ENCODE results near the gene HPSE.
"Not testable (repeated sequence)": the region's sequence is repeated elsewhere in the genome, so short reads cannot be mapped to it uniquely, and the experiment has no call there.

Gene HPSE

DNA sequence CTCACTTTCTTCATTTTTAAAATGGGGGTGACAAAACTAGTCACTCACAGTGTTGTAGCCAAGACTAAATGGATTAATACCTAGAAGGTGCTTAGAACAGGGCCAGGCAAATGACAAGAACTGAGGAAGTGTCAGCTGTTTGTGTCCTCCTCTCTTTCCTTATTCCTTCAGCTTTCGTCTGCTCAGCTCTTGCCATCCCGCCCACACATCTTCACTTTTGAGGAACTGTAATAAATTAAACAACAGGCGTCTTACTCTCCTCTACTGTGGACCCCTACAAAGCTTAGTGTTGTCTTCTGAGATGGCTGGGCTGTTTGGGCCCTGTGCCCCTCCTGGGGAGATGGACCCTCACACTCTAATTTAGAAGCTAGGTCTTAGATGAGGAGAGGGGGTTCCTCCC lies 2.7 kb downstream of the HPSE start:
- peak in 1 of 2 experiments; percentile 23 for DNase-seq

DNA sequence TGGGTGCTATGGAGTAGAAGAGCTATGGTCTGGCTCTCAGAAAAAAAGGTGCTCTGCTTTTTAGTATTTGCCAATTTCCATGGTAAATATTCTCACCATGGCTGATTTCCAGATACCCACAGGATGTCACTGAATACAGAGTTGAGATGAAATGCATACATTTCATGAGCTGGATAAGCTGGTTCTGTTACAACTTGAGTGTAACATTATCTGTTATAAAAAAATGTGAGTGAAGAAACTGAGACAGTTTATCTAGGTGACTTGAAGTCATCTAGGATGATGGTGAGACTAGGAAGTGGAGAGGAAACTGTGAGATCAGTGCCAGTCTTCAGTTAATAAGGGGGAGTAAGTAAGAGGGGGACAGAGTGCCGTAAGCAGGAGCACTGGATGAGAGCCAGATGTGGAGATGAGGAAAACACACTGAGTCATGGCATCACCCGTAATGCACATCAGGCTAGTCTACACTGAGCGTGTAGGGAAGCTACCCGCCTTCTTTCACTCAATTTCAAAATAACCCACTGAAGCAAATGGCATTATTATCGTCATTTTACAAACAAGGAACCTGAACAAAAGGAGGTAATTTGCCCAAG lies 5.0 kb downstream of the HPSE start:
- peak; percentile 24 to 33 for DNase-seq

DNA sequence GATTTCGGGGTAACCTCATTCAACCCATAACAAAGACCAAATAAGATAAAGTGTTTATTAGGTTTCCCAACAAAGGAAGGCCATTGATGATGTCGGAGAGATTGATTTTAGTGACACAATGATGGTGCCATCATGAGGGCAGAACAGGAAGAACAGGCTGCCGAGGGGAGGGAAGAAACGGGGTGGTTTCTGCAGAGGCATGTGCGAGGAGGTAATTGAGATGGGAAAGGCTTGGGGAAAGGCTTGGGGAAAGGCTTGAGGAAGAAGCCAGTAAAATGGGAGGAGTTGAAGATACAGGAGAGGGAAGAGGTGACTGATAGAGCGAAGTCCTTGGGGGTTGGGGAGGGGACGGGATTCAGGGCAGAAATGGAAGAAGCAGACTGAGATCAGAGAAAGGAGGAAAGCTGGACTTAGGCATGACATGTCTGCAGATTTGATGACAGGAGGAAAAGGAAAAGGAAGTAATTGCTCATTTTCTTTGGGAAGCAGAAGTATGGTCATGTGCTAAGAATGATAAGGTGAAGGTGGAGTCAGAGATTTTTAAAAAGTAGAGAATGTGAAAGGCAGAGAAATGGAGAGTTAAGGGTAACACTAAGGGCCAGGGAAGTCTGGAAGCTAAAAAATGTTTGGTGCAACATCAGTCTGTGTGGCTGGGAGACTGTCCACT lies 6.0 kb downstream of the HPSE start:
- DNase-seq = peak; percentile 63 to 77

DNA sequence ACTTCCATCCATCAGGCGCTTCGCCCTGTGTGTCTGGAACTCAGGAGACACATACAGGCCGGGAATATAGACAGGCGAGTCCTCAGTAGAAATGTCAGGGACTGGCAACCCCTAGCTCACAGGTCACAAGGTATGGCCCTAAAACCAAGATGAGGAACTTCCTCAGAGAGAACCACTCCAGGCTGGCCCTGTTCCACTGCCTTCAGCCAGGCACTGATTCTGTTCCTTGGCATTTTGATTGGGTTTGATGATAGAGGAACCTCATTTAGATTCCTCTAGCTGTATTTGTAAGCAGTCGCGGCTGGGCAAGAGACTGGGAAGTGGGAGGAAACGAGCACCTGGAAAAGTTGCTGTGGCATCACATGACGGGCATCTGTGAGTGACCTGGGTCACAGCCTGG lies 8.1 kb downstream of the HPSE start:
- DNase-seq = no peak

DNA sequence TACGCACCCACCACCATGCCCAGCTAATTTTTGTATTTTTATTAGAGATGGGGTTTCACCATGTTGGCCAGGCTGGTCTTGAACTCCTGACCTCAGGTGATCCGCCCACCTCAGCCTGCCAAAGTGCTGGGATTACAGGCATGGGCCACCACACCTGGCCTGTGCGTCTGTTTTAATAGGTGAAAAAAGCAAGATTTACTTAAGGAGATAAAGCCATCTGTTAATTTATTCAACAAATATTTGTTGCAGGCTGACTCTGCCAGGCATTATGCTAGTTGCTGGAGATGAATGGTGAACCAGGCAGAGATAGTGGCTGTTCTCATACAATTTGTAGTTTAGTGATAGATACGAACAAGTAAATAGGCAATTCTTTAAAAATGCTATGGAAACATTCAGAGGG lies 9.3 kb downstream of the HPSE start:
- DNase-seq = not testable (repeated sequence)

DNA sequence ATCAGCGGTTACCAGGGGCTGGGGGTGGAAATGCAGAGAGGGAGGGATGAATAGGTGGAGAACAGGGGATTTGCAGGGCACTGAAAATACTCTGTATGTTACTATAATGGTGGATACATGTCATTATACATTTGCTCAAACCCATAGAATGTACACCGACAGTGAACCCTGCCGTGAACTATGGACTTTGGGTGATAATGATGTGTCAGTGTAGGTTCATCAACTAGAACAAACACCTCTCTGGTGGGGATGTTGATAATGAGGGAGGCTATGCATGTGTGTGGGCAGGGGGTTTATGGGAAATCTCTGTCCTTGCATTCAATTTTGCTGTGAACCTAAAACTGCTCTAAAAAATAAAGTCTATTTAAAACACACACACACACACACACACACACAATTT lies 11.5 kb downstream of the HPSE start:
- no peak for DNase-seq

DNA sequence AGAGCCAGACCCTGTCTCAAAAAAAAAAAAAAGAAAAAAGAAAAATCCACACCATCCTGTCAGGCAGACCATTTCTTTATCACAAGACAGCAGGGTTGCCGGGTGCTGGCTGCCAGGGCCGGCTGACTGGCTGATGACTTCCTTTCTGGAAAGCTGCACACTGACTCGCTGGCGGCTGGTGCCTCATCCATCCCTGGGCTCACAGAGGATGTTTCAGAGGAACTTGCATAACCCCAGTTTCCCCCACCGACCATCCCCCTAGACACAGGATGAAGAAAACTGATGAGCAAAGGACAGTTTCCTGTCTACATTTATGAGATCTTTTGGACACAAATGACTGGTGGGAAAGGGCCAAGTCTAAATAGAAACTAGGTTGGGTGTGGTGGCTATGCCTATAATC lies 14.1 kb downstream of the HPSE start:
- peak; percentile 94 to 95 for DNase-seq

DNA sequence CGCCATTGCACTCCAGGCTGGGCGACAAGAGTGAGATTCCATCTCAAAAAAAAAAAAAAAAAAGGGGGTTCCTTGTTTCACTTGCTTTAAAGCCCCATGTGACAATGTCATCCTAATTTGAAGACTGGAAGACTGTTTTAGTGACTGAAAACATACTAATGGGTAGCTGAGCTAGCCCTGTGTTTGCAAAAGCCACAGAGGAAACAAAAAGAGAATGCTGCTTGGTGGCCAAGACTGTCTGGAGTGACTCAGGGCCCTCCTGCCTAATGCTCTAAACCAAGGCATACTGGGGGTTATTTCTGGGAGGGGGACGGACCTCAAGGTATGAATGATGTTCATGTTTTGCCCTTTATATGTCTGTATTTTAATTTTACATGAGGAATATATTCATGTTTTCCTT lies 16.0 kb downstream of the HPSE start:
- DNase-seq = peak; percentile 35 to 53

DNA sequence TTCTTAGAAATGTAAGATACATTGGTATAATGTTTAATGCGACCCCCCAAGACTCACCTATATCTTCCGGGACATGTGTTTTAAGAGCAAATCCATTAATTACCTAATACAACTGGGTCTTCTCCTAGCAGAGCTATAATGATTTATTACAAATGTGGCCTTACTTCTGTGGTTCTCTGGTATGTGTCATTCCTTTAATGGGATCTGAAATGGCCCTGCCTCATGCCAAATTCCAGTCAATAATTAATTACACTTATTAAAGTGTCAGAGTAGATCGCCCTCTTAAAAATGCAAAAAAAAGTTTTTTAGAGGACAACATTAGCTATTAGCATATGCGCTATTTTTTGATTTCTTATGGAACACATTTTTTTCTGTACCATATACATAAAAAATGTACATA lies 17.0 kb downstream of the HPSE start:
- no peak for DNase-seq

DNA sequence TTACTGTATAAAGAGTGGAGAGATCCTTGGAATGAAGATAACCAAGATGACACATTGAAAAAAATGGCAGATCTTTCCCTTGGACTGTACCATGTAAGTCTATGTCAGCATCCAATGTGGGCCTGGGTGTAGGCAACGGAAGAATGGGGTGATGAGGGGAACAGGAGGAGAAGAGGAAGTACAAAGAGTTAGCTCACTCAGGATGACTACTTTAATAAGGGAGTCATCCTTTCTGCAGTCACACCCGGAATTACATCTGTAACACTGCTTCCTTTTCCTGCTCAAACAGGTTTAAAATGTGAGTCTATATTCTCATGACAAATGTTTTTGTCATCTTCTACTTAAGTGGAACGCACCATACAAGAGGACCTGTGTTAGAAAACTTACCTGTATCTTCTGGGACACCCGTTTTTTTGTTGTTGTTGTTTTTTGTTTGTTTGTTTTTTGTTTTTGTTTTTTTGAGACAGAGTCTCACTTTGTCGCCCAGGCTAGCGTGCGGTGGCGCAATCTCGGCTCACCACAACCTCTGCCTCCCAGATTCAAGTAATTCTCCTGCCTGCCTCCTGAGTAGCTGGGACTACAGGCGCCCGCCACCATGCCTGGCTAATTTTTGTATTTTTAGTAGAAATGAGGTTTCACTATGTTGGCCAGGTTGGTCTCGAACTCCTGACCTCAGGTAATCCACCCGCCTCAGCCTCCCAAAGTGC lies 18.0 kb downstream of the HPSE start:
- DNase-seq = peak; percentile 88 to 90

DNA sequence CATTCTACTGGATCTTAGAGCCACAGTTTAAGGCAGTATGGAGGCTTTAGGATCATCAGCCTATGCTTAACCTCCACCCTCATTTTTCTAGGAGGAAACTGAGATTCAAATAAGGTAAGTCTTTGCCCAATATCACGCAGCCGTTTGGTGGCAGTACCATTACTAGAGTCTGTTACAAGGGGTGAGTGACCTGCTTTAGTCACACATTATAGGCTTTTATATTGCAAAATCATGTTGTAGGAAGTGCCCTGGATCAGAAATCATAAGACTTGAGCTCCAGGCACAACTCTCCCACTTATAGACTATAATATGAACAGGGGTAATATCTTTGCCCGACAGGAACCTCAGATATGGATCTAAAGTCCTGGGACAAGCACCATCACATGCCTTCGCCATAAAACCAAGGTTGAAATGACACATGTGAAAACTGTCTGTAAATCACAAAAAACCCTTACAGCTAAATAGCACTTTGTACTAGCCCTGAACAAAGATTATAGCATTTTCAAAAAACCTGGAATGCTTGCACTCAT lies 19.2 kb downstream of the HPSE start:
- DNase-seq = no peak

DNA sequence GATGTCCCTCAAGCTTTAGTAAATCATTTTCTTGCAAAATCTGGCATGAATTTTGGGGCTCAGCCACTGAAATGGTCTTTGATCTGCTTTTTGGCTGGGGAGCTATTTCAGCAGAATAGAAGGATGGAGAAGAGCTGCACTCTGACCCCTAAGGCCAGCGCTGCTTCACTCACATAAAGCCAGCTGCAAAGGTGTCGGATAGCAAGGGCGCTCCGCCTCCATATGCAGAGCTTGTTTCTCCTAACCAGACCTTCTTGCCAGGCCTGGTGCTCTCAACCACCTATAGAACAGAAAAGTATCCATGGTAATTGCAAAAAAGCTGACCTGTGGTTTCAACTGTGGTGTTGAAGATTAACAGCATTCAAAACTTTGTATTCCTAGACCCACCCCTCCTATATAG lies 26.0 kb downstream of the HPSE start:
- no peak for DNase-seq

DNA sequence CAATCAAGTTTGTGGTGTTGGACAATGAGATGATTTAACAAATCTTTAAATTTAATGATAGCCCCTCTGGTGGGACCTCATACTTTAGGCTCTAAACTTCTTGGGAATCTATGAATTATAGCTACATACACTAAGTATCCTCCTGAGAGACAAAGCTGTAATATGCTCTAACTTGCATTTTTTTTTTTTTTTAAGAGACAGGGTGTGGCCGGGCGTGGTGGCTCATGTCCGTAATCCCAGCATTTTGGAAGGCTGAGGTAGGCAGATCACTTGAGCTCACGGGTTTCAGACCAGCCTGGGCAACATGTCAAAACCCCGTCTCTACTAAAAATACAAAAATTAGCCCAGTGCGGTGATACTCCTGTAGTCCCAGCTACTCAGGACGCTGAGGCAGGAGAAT lies 26.7 kb downstream of the HPSE start:
- no peak for DNase-seq

DNA sequence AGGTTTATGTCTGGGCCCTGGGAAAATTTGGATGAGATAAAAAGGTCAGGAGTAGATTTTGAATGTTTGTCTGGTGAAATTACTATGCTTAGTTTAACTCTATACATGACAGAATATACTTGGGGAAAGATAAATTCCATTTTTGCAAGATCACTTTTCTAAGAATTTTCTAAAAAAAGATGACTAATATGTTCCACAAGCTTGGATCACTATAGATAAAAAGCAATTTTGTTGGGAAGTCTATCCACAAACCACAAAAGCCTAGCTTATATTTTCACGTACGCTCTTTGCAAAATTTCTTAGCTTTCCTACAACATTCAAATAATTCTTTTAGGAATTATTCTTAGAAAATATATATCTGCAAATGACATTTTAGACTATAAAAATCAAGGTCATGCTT lies 29.5 kb downstream of the HPSE start:
- no peak for DNase-seq

DNA sequence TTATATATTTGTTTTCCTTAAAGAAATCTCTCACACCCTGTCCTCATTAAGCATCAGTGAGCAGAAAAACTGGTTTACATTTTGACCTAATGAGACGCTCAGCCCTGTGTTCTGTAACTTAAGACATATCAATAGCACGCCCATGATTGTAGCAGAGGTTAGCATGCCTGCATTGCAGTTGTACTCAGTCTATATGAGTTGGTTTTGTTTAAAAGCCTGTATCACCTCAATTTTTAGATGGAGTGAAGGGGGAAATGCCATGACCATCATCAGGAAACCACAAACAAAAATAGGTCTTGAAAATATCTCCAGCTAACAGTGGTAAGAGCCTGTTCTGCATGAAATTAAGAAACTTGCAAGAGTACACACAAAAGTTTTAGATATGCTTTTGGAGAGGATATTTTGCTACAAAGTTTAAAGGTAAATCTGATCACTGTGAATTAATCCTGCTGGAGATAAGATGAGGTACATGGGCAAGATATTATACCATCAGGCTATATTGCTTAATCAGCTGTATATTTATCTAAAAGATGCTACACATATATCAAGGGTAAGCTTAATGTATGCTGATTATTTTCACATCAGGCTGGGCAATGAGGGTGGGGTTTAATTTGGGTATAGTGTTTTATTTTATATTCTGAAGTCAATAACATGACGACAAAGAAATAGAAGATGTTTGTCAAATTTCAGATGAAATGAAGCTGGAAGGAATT lies 36.9 kb downstream of the HPSE start:
- DNase-seq = peak; percentile 47 to 60

DNA sequence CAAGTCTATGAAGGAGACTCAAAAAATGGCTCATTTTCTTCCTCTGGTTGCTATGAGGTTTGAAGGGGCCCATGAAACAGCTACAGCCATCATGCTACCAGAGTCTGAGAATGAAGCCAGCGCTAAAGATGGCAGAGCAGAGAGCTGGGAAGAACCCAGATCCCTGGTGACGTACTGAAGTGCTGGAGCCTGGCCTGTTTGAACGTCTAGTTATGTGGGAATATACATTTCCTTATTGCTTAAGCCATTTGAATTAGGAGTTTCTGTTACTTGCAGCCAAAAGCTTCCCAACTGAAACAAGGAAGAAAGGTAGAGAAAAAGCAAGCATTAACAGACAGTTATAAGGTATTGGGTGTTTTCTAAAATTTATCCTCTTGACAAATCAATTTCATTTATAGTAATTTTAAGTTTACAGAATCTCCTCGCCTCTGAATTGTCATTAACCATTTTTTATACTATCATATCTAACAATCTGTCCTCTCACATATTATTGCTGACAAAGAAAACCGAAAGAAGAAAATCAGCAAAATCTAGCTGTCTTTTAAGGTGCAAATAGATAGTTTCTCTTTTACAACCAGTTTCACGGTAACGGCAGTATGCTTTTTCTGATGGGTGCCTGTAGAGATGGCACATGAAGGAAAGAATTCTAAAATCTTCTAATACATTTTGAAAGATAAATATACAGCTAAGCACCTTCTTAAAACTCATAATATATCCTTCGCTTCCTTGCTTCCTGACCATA lies 41.2 kb downstream of the HPSE start:
- DNase-seq = no peak

DNA sequence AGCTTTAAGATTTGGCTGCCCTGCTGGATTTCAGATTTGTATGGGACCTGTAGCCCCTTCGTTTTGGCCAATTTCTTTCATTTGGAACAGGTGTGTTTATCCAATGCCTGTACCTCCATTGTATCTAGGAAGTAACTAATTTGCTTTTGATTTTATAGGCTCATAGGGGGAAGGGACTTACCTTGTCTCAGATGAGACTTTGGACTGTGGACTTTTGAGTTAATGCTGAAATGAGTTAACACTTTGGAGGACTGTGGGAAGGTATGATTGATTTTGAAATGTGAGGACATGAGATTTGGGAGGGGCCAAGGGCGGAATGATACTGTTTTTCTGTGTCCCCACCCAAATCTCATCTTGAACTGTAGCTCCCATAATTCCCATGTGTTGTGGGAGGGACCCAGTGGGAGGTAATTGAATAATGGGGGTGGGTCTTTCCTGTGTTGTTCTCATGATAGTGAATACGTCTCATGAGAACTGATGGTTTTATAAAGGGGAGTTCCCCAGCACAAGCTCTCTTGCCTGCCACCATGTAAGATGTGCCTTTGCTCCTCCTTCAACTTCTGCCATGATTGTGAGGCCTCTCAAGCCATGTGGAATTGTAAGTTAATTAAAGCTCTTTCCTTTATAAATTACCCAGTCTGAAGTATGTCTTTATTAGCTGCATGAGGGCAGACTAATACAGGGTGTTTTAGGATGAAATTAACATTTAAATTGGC lies 44.4 kb downstream of the HPSE start:
- not testable (repeated sequence) for DNase-seq

DNA sequence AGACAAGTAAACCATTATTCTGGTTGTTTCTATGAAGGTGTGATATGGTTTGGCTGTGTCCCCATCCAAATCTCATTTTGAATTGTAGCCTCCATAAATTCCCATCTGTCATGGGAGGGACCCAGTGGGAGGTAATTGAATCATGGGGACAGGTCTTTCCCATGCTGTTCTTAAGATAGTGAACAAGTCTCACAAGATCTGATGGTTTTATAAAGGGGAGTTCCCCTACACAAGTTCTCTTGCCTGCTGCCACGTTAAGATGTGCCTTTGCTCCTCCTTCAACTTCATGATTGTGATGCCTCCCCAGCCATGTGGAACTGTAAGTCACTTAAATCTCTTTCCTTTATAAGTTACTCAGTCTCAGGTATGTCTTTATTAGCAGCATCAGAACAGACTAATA lies 46.3 kb downstream of the HPSE start:
- DNase-seq = not testable (repeated sequence)

DNA sequence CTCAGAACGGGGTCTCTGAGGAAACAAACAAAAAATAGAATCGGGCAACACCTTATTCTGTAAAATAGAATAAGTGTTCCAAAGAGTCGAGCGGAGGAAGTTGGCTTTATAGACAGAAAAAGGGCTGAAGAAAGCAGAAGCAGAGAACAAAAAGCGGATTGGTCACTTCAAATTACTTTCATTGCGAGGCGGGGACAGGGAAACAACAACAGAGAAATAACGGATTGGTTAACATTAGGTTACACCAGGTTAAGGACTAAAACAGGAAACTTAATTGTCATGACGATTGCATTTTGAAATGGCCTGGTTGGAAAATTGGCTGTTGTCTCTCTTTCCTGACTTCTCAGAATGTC lies 49.6 kb downstream of the HPSE start:
- DNase-seq = peak; percentile 70 to 83

DNA sequence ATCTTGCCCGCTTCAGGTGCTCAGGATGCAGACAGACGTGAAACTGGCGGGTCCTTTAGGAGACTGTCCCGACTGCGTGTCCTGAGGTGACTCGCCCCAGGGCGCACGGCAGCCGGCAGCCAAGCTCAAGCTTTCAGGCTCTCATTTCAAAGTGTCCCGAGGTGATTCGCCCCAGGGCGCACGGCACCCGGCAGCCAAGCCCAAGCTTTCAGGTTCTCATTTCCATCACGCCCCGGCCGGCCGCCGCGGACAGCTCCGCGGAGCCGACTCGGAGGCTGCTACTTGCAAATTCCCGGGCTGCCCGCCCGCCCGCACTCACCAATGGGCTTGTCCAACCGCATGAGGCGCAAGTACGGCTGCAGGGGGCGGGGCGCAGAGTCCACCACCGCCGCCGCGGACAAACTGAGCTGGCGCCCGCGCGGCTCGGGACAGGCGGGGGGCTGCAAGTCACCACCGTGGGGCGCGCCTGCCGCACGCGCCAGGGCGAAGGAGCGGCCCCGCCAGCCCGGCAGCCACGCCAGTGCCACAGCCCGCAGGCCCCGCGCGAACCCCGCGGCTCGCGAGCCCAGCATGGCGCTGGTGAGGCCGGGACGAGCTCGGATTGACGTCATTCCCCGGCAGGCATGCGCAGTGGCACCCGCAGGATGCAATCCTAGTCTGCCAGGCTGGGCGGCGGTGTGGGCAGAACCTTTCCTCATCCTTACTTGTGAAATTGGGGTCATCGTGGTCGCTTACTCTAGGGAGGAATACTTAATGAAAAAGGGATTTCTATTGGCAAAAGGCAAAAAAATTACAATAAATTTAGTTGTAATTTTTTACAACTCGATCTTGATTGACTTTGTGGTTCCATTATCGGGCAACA lies 50.2 kb downstream of the HPSE start, which contains the start of gene COQ2:
TSS of gene COQ2 (minus strand) at position 606 of the 862 bp plus-strand sequence. CDS start at position 572, 34 bp downstream.
- peak; percentile 88 to 89 for DNase-seq

DNA sequence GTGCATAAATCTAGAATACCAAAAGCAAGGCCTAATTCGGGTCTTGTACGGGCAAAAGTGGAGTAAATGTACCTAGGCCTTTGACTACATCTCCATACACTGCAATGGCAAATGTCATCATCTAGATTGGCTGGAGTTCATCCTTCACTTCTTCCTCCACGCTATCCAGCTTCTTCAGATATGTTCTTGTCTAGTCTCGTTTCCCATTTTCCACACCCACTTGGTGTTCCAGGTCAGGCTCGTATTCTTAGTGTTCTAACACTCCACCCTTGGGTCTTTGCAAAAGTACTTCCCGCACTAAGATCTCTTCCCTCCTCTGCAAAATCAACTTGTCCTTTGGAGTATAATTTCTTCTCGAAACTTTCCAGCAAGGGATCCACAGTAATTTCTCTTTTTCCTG lies 51.5 kb downstream of the HPSE start:
- no peak for DNase-seq
